GM12878 (cell line): ENCODE measurements around the gene TAB2. TPM values are rescaled to one million over a fixed set of nuclear protein-coding genes. Genes with fewer than 3 reads are reported as not detected.

ENCODE experiments used
- ATAC-seq: fragments of 200-7000 bp; cut with Tn5 transposase; 3 replicates; pipeline ENCODE4 v1.9.1; 2020; ENCODE audit warnings: mild to moderate bottlenecking, moderate library complexity
- BruUV-seq: library from RNA; stranded (reverse); fragments of 400-500 nt; replicated peaks from 2 replicates; lab custom pipeline; 2021; lab: Mats Ljungman, UMichigan
- CTCF ChIA-PET: fragments of 300-600 bp; sonication (Branson Sonifier 250); formaldehyde crosslinking; extraction: SDS; loops from one replicate; lab custom pipeline; 2021; ENCODE audit warnings: inconsistent platforms; lab: Yijun Ruan, JAX
- POLR2A ChIA-PET: fragments of 350-600 bp; formaldehyde crosslinking; extraction: SDS; loops from one replicate; lab custom pipeline; 2021; ENCODE audit warnings: inconsistent platforms; lab: Charles Lee
- RAD21 ChIA-PET: fragments of 300-600 bp; sonication (Branson Sonifier 250); formaldehyde crosslinking; loops from one replicate; lab custom pipeline; 2023; ENCODE audit warnings: antibody characterized with exemption; ENCODE audit not compliant: unreplicated experiment; lab: Charles Lee
- SMC1A ChIA-PET: fragments of 300-600 bp; sonication (Branson Sonifier 250); formaldehyde crosslinking; loops from one replicate; lab custom pipeline; 2023; ENCODE audit not compliant: unreplicated experiment, uncharacterized antibody; lab: Charles Lee
- DNase-seq: peaks from one replicate; pipeline ENCODE4 v3.0.0-alpha.2; 2011; ENCODE audit warnings: low read depth, low spot score
- FAIRE-seq: peaks from 3 replicates; lab custom pipeline; 2011; peaks lifted over from hg19 to GRCh38; lab: Jason Lieb, UNC
- H2AFZ ChIP-seq: 2 replicates; pipeline ENCODE4 v1.6.0; 2011; ENCODE audit warnings: low read depth, low read length, control low read depth; ENCODE audit not compliant: control insufficient read depth
- H3K27ac ChIP-seq: 2 replicates; pipeline ENCODE4 v1.5.1; 2011; ENCODE audit warnings: control low read depth; ENCODE audit not compliant: control insufficient read depth, insufficient read depth
- H3K27me3 ChIP-seq, 2 experiments: replicated peaks in 1 of 2; 2 replicates each; pipeline versions ENCODE4 v1.6.0 to v1.6.1; 2011; ENCODE audit warnings: low read length in 1 of 2; ENCODE audit not compliant: control insufficient read depth in 2 of 2, insufficient read depth in 2 of 2
- H3K36me3 ChIP-seq, 2 experiments: 2 replicates each; pipeline ENCODE4 v1.5.1; 2011; ENCODE audit warnings: low read length in 1 of 2; ENCODE audit not compliant: control insufficient read depth in 2 of 2, insufficient read depth in 2 of 2
- H3K4me1 ChIP-seq: 2 replicates; pipeline ENCODE4 v1.6.1; 2011; ENCODE audit warnings: mild to moderate bottlenecking, low read length, moderate library complexity, mixed read lengths; ENCODE audit not compliant: control insufficient read depth, insufficient read depth
- H3K4me2 ChIP-seq: 2 replicates; pipeline ENCODE4 v1.6.0; 2011; ENCODE audit warnings: control low read depth; ENCODE audit not compliant: control insufficient read depth, insufficient read depth
- H3K4me3 ChIP-seq: fragments of 200-600 bp; sonication (generic); 2 replicates; pipeline ENCODE4 v1.5.1; 2016
- H3K79me2 ChIP-seq: 2 replicates; pipeline ENCODE4 v1.6.0; 2011; ENCODE audit warnings: low read length; ENCODE audit not compliant: control insufficient read depth, insufficient read depth
- H3K9ac ChIP-seq: 2 replicates; pipeline ENCODE4 v1.8.0; 2011; ENCODE audit warnings: low read length, control low read depth, mixed read lengths; ENCODE audit not compliant: control insufficient read depth, insufficient read depth
- H3K9me3 ChIP-seq: replicated peaks from 3 replicates; pipeline ENCODE4 v1.5.1; 2011; ENCODE audit warnings: mild to moderate bottlenecking, low read length; ENCODE audit not compliant: control insufficient read depth, insufficient read depth
- H4K20me1 ChIP-seq: 2 replicates; pipeline ENCODE4 v1.6.0; 2011; ENCODE audit not compliant: control insufficient read depth, insufficient read depth
- ASH2L ChIP-seq: fragments of 300-600, 200-600 bp; sonication (generic); IDR thresholded peaks from 2 replicates; pipeline ENCODE4 v1.6.1; 2017; ENCODE audit warnings: low read depth, mild to moderate bottlenecking, borderline replicate concordance
- CBFB ChIP-seq: IDR thresholded peaks from 2 replicates; pipeline ENCODE4 v1.6.1; 2016; ENCODE audit warnings: antibody characterized with exemption, low read depth
- FOS ChIP-seq: IDR thresholded peaks from 3 replicates; pipeline ENCODE4 v1.6.1; 2011; ENCODE audit warnings: borderline replicate concordance; ENCODE audit not compliant: insufficient read length; ENCODE audit errors: extremely low read depth
- IRF4 ChIP-seq: IDR thresholded peaks from 2 replicates; pipeline ENCODE4 v1.6.1; 2011; ENCODE audit warnings: low read depth, low read length
- POLR2AphosphoS5 ChIP-seq: IDR thresholded peaks from 2 replicates; pipeline ENCODE4 v1.6.1; 2011; ENCODE audit warnings: mild to moderate bottlenecking, low read length, inconsistent platforms
- RELA ChIP-seq: fragments of 450-650 bp; IDR thresholded peaks from 2 replicates; pipeline ENCODE4 v1.8.0; 2014; ENCODE audit warnings: borderline replicate concordance; ENCODE audit not compliant: partially characterized antibody
- SMAD5 ChIP-seq: IDR thresholded peaks from 2 replicates; pipeline ENCODE4 v1.6.1; 2016; ENCODE audit warnings: antibody characterized with exemption, low read depth
- TBL1XR1 ChIP-seq: IDR thresholded peaks from 2 replicates; pipeline ENCODE4 v1.6.1; 2012; ENCODE audit warnings: low read depth, low read length, improper control_type of control experiment
- WGBS: methylation state at CpG from one replicate; pipeline ENCODE4 v1.1.6; 2016; ENCODE audit warnings: low lambda C conversion rate; ENCODE audit not compliant: insufficient replicate concordance, insufficient coverage; ENCODE audit errors: missing lambda C conversion rate; 5-methylcytosine and 5-hydroxymethylcytosine counted together
- in situ Hi-C: fragments of 300-500 bp; cut with MboI; formaldehyde crosslinking; loops from 9 replicates; pipeline ENCODE4 v1.14.3; 2018; ENCODE audit warnings: mixed read lengths
- intact Hi-C: fragments of 100-400 bp; cut with micrococcal nuclease; formaldehyde crosslinking; loops from one replicate; pipeline ENCODE4 v1.14.2; 2022; ENCODE audit not compliant: unreplicated experiment
- polyA plus RNA-seq, 11 experiments: library from polyadenylated mRNA; depleted of rRNA in 4 of 11; unstranded in 6 of 11; stranded (reverse) in 5 of 11; fragments of >200 nt; fragmentation: Nextera tagmentation in 4 of 11; fragmentation: Illumina TruSeq in 1 of 11; extraction: Ambion mirVana in 4 of 11; extraction: Trizol in 1 of 11; gene quantifications; 1 replicate in 1 of 11; 2 replicates in 10 of 11; pipeline versions ENCODE4 v1.2.1 to v1.2.3, GENCODE V29; 2011 to 2016; ENCODE audit warnings: inconsistent platforms in 2 of 11, missing spikeins in 2 of 11, low read depth in 1 of 11
- total RNA-seq, 4 experiments: library from RNA; depleted of rRNA in 3 of 4; stranded (reverse); fragments of >200 nt in 3 of 4; fragmentation: Illumina TruSeq in 1 of 4; extraction: Trizol in 1 of 4; gene quantifications; 2 replicates each; pipeline versions ENCODE4 v1.2.1 to v1.2.3, GENCODE V29; 2013 to 2021
- TF ChIP-seq, protein P1 (sequence below): IDR thresholded peaks from 2 replicates; pipeline ENCODE4 v1.6.1; 2011; ENCODE audit warnings: low read depth, mild to moderate bottlenecking, low read length, moderate library complexity, borderline replicate concordance; ENCODE audit errors: extremely low read depth

The TAB2 gene
- total and polyA plus RNA-seq, 10 of the 15 experiments (the other 5 are each of a cell fraction or from before 2014, with no cell fraction given) = 8.9 to 66.3 (median 23.0) TPM

DNA sequence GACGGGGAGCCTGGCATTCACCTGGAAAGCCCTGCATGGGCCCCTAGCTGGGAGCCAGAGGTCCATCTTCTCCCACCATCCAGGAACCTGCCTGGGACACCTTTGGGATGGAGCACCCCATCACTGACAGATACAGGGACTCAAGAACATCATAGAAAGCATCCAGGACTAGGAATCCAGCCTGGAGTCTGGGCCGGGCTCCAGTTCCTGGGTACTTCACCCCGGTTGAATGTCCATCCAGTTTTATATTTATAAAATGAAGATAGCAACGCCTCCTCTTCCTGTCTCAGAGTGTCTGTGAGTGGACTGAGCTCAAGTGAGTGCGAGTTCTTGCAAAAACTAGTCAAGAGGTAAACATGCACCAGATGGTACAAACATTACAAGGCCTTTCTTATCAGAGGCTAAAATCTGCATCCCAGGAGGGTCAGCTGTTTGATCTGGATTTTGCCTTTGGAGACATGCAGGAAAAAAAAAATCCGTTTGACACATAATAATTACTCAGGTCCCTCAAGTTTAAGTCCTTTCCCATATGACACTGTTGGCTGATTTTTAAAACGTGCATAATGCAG is 139.9 kb downstream of the TAB2 start (continued):
- TF ChIP-seq POLR2AphosphoS5 (no peak), TBL1XR1 (no peak), ASH2L (no peak), CBFB (no peak)
- TF ChIP-seq, protein P1, sequence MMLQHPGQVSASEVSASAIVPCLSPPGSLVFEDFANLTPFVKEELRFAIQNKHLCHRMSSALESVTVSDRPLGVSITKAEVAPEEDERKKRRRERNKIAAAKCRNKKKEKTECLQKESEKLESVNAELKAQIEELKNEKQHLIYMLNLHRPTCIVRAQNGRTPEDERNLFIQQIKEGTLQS = no peak

DNA sequence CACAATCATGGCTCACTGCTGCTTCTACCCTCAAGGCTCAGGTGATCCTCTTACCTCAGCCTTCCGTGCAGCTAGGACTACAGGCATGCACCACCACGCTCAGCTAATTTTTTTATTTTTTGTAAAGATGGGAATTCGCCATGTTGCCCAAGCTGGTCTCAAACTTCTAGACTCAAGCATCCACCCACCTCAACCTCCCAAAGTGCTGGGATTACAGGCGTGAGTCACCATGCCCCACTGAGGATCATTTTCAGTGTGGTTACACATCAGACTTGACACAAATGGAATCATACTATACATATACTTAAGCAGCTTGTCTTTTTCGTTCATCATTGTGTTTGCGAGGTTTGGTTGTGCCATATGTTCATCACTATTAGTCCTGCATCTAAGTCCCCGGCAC is 140.7 kb downstream of the TAB2 start:
- Histone ChIP-seq H3K4me2 (no peak overlapping the region), H3K9ac (no peak overlapping the region), H2AFZ (no peak overlapping the region)
- ATAC-seq (no peak), DNase-seq (no peak), FAIRE-seq (no peak)
- in situ Hi-C loops = no loop called here
- intact Hi-C loops = no loop called here
- RAD21 ChIA-PET = interaction anchor here (0.7 to 1.4 kb wide), 3 partner anchors 16 to 156 kb away, joined by 3 to 4 read pairs (median 3); no protein-coding TSS in a partner anchor
- TF ChIP-seq FOS (no peak), IRF4 (no peak), SMAD5 (no peak), RELA (no peak)
- TF ChIP-seq, all 136 proteins: peak for 0
- H3K4me1 ChIP-seq = no peaks in the 10 kb centered on the region
- H3K27ac ChIP-seq = no peak overlapping the region
- no TSS peak for BruUV-seq
- ChIA-PET CTCF (interaction anchor here (0.5 to 1.5 kb wide), 7 partner anchors 24 to 424 kb away, joined by 3 to 5 read pairs (median 4); no protein-coding TSS in a partner anchor), POLR2A (interaction anchor here (0.6 to 1.2 kb wide), 3 partner anchors 9 to 50 kb away, joined by 3 to 4 read pairs (median 3); no protein-coding TSS in a partner anchor), SMC1A (interaction anchor here (0.7 to 1.5 kb wide), 2 partner anchors 26 to 59 kb away, joined by 3 to 6 read pairs; no protein-coding TSS in a partner anchor)
- peaks cover 17 to 18% of the 10 kb centered on the region in 2 experiments; a peak in 3 of 4 replicates for H3K36me3 ChIP-seq
- H3K9me3 ChIP-seq = no peaks in the 10 kb centered on the region
- WGBS = 96% methylated on average over 7 of the region's 7 CpGs
- H3K79me2 ChIP-seq = no peaks in the 10 kb centered on the region; the same call in none of the 2 replicates
- no peaks in the 10 kb centered on the region for H4K20me1 ChIP-seq
- H3K4me3 ChIP-seq = no peak overlapping the region
- H3K27me3 ChIP-seq = no peaks in the 10 kb centered on the region
